ENCODE results near the gene PARVG. TPM values are rescaled to one million over a fixed set of nuclear protein-coding genes. Genes with fewer than 3 reads are reported as not detected.

The PARVG gene
- total RNA-seq, 1 donor from 2014 or later: 65.9 TPM

DNA sequence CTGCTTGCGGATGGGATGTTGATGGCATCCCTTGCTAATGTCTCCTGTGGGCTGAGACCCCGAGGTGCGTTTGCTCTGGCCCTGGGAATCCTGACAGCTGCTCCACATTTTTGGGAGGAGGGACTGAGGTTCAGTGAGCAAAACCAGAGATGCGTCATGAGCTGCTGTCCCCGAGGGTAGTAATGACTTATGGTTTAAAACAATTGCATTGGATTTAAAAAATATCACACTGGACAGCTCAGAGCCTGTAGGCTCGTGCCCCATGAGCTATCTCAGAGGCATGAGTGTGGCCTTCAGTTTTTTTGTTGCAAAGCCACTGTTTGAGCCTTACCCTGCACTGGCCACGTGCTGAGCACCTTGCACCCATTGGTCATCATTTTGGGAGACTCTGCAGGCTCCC, 20.9 kb upstream of the PARVG start:
- intact Hi-C loops (cut with DNase I): no loop called here
- H3K27ac ChIP-seq: no peak overlapping the region

DNA sequence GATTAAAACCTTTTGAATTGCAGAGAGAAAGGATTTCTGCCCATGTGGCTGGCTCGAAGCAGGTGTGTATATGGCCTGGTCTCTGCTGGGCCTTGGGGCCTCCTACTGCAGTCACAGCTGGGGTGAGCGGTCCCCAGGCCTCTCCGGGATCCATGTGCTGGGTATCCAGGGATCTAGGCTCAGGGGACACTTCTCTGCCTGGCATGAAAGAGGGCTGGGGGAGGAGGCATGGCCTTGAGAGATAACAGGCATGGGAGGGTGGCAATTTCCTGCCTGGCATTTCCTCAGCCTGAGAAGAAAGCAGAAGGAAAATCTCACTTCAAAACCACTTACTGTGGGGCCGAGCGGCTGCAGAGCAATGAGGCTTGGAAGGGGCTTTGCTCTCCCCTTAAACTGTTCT, 20.3 kb upstream of the PARVG start:
- H3K27ac ChIP-seq: no peak overlapping the region
- peaks cover 15% of the 10 kb centered on the region for H3K36me3 ChIP-seq
- no peak for ATAC-seq

More for the DNA sequence above, 20.9 kb upstream of the PARVG start:
- TF ChIP-seq, protein P1, sequence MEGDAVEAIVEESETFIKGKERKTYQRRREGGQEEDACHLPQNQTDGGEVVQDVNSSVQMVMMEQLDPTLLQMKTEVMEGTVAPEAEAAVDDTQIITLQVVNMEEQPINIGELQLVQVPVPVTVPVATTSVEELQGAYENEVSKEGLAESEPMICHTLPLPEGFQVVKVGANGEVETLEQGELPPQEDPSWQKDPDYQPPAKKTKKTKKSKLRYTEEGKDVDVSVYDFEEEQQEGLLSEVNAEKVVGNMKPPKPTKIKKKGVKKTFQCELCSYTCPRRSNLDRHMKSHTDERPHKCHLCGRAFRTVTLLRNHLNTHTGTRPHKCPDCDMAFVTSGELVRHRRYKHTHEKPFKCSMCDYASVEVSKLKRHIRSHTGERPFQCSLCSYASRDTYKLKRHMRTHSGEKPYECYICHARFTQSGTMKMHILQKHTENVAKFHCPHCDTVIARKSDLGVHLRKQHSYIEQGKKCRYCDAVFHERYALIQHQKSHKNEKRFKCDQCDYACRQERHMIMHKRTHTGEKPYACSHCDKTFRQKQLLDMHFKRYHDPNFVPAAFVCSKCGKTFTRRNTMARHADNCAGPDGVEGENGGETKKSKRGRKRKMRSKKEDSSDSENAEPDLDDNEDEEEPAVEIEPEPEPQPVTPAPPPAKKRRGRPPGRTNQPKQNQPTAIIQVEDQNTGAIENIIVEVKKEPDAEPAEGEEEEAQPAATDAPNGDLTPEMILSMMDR (IDR thresholded peaks at IDR 0.05): no peak
- no peaks in the 10 kb centered on the region for H3K27me3 ChIP-seq
- H3K4me3 ChIP-seq: no peak overlapping the region
- H3K36me3 ChIP-seq: peaks cover 15% of the 10 kb centered on the region
- no peak for DNase-seq
- H3K4me1 ChIP-seq: no peaks in the 10 kb centered on the region
- H3K9me3 ChIP-seq: no peaks in the 10 kb centered on the region
- ATAC-seq: no peak

GRCh38 chr22:44161673-44162072, 19.1 kb upstream of the PARVG start:
- H3K4me3 ChIP-seq: no peak overlapping the region
- DNase-seq (no peak), ATAC-seq (no peak)
- no peaks in the 10 kb centered on the region for H3K27me3 ChIP-seq
- H3K36me3 ChIP-seq: peaks cover 15% of the 10 kb centered on the region
- H3K27ac ChIP-seq: no peak overlapping the region
- H3K9me3 ChIP-seq: no peaks in the 10 kb centered on the region
- no peaks in the 10 kb centered on the region for H3K4me1 ChIP-seq
- intact Hi-C loops (cut with DNase I): no loop called here
- TF ChIP-seq, protein P1 (IDR thresholded peaks at IDR 0.05): no peak

More for the DNA sequence above, 20.3 kb upstream of the PARVG start:
- Histone ChIP-seq H3K4me1 (no peaks in the 10 kb centered on the region), H3K27me3 (no peaks in the 10 kb centered on the region), H3K9me3 (no peaks in the 10 kb centered on the region), H3K4me3 (no peak overlapping the region)
- intact Hi-C loops (cut with DNase I): no loop called here
- TF ChIP-seq, protein P1 (IDR thresholded peaks at IDR 0.05): no peak
- no peak for DNase-seq

GRCh38 chr22:44162960-44163359, 17.8 kb upstream of the PARVG start:
- ATAC-seq: no peak
- intact Hi-C loops (cut with DNase I): no loop called here
- H3K4me3 ChIP-seq: no peak overlapping the region

DNA sequence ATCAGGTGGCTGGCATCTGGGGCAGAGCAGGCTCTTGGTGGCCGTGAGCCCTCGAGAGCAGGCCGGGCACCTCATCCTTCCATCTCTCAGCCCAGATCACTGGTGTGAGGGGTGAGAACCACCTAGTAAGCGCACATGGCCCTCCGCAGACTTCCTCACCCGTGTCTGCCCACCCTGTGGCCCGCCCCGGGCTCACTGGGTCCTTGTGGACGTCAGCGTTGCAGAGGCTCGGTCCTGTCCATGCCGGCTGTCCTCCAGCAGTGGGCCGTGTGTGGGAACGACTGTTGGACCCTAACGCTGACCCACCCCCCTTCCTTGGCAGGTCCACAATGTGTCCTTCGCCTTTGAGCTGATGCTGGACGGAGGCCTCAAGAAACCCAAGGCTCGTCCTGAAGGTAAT, 17.2 kb upstream of the PARVG start:
- Histone ChIP-seq H3K4me3 (no peak overlapping the region), H3K9me3 (no peaks in the 10 kb centered on the region), H3K27ac (no peak overlapping the region), H3K4me1 (no peaks in the 10 kb centered on the region), H3K27me3 (no peaks in the 10 kb centered on the region), H3K36me3 (peaks cover 8% of the 10 kb centered on the region)
- ATAC-seq: no peak
- TF ChIP-seq, protein P1 (IDR thresholded peaks at IDR 0.05): no peak
- no peak for DNase-seq
- intact Hi-C loops (cut with DNase I): no loop called here

More at GRCh38 chr22:44162960-44163359, 17.8 kb upstream of the PARVG start:
- TF ChIP-seq, protein P1 (IDR thresholded peaks at IDR 0.05): no peak
- no peak for DNase-seq
- no peaks in the 10 kb centered on the region for H3K27me3 ChIP-seq
- H3K4me1 ChIP-seq: no peaks in the 10 kb centered on the region
- peaks cover 14% of the 10 kb centered on the region for H3K36me3 ChIP-seq
- H3K9me3 ChIP-seq: no peaks in the 10 kb centered on the region
- no peak overlapping the region for H3K27ac ChIP-seq

DNA sequence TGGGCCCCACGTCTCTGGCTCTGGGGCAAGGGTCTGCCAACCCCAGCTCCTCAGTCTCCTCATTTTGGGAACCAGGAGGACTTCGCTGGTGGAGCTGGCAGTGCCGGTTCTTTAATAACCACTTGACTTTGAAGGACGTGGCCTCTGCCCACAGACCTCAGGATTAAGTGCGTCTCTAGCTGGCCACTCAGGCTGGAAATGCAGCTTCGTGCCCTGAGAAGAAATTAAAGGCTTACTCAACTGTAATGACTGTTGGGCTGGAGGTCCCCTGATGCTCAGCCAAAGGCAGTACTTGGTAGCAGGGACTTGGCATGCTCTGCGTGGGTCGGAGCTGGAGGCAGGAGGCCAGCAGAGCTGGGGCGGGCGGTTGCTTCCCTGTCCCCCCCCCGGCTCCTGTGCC, 16.7 kb upstream of the PARVG start:
- no peaks in the 10 kb centered on the region for H3K27me3 ChIP-seq
- TF ChIP-seq, protein P1 (IDR thresholded peaks at IDR 0.05): no peak
- intact Hi-C loops (cut with DNase I): no loop called here
- H3K4me3 ChIP-seq: no peak overlapping the region
- ATAC-seq (peak; percentile 61), DNase-seq (no peak)
- no peak overlapping the region for H3K27ac ChIP-seq
- H3K9me3 ChIP-seq: no peaks in the 10 kb centered on the region
- H3K4me1 ChIP-seq: no peaks in the 10 kb centered on the region
- H3K36me3 ChIP-seq: peaks cover 8% of the 10 kb centered on the region

Data from upper lobe of right lung (tissue), 1 donor.